ENCODE data around the gene SAA4.

- TF ChIP-seq, protein P1, sequence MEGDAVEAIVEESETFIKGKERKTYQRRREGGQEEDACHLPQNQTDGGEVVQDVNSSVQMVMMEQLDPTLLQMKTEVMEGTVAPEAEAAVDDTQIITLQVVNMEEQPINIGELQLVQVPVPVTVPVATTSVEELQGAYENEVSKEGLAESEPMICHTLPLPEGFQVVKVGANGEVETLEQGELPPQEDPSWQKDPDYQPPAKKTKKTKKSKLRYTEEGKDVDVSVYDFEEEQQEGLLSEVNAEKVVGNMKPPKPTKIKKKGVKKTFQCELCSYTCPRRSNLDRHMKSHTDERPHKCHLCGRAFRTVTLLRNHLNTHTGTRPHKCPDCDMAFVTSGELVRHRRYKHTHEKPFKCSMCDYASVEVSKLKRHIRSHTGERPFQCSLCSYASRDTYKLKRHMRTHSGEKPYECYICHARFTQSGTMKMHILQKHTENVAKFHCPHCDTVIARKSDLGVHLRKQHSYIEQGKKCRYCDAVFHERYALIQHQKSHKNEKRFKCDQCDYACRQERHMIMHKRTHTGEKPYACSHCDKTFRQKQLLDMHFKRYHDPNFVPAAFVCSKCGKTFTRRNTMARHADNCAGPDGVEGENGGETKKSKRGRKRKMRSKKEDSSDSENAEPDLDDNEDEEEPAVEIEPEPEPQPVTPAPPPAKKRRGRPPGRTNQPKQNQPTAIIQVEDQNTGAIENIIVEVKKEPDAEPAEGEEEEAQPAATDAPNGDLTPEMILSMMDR (IDR thresholded peaks at IDR 0.05) = no peak
- peak; percentile 92 for TF ChIP-seq POLR2A (IDR thresholded peaks at IDR 0.05)
Observed at GRCh38 chr11:18236664-18237356, at the start of gene SAA4.
